GM21381 (cell line): ENCODE measurements around the gene EXOC8.

Experiments used
- ATAC-seq: cut with Tn5 transposase; IDR thresholded peaks from one replicate; pipeline ENCODE4 v1.9.1; 2021; ENCODE audit warnings: mild to moderate bottlenecking, moderate library complexity; ENCODE audit not compliant: unreplicated experiment

EXOC8 gene

GRCh38 chr1:231318015-231318355 lies 19.7 kb downstream of the EXOC8 start:
- ATAC-seq, result no peak

- ATAC-seq, result no peak
Observed at GRCh38 chr1:231317306-231318014, 20.2 kb downstream of the EXOC8 start.

- ATAC-seq, result peak; percentile 51
Observed at GRCh38 chr1:231315887-231316286, 21.8 kb downstream of the EXOC8 start.

- ATAC-seq, result no peak
Observed at GRCh38 chr1:231313661-231314060, 24.0 kb downstream of the EXOC8 start.

- ATAC-seq, result no peak
Observed at GRCh38 chr1:231312432-231312788, 25.2 kb downstream of the EXOC8 start.

- ATAC-seq, result no peak
Observed at GRCh38 chr1:231311720-231312431, 25.8 kb downstream of the EXOC8 start.

- ATAC-seq, result no peak
Observed at GRCh38 chr1:231310391-231310934, 27.2 kb downstream of the EXOC8 start.

- ATAC-seq, result no peak
Observed at GRCh38 chr1:231301990-231302389, 35.7 kb downstream of the EXOC8 start.

GRCh38 chr1:231295938-231296337 lies 41.7 kb downstream of the EXOC8 start:
- no peak for ATAC-seq

GRCh38 chr1:231286603-231287002 lies 51.0 kb downstream of the EXOC8 start:
- no peak for ATAC-seq

- ATAC-seq, result no peak
Observed at GRCh38 chr1:231284441-231284840, 53.2 kb downstream of the EXOC8 start.
